HepG2 (cell line): ENCODE data around the gene MVK.

Experiments
- ERF ChIP-seq: IDR thresholded peaks from 2 replicates; pipeline ENCODE4 v1.6.1; 2018; ENCODE audit warnings: missing biosample characterization, missing genetic modification reagents
- GLI4 ChIP-seq: sonication (generic); formaldehyde crosslinking; IDR thresholded peaks from 2 replicates; pipeline ENCODE4 v1.5.1; 2020; ENCODE audit warnings: missing genetic modification reagents, mild to moderate bottlenecking, moderate library complexity, borderline replicate concordance
- POLR2AphosphoS5 ChIP-seq: IDR thresholded peaks from 2 replicates; pipeline ENCODE4 v1.6.1; 2012; ENCODE audit warnings: low read depth, low read length
- ZNF121 ChIP-seq: sonication (generic); formaldehyde crosslinking; IDR thresholded peaks from 2 replicates; pipeline ENCODE4 v1.5.0; 2020; ENCODE audit warnings: mild to moderate bottlenecking, missing genetic modification reagents
- ZNF501 ChIP-seq: sonication (generic); formaldehyde crosslinking; IDR thresholded peaks from 2 replicates; pipeline ENCODE4 v1.5.1; 2020; ENCODE audit warnings: mild to moderate bottlenecking, moderate library complexity, missing genetic modification reagents
- TF ChIP-seq, protein P1 (sequence below): sonication (generic); formaldehyde crosslinking; IDR thresholded peaks from 2 replicates; pipeline ENCODE4 v1.8.0; 2022; ENCODE audit warnings: missing genetic modification reagents, mild to moderate bottlenecking, borderline replicate concordance
- TF ChIP-seq, protein P2 (sequence below): sonication (generic); formaldehyde crosslinking; IDR thresholded peaks from 2 replicates; pipeline ENCODE4 v1.5.0; 2020; ENCODE audit warnings: mild to moderate bottlenecking, missing genetic modification reagents, moderate library complexity
- TF ChIP-seq, protein P3 (sequence below): sonication (generic); formaldehyde crosslinking; IDR thresholded peaks from 2 replicates; pipeline ENCODE4 v1.5.0; 2020; ENCODE audit warnings: missing genetic modification reagents
- TF ChIP-seq, protein P4 (sequence below), 2 experiments: sonication (generic) in 1 of 2; formaldehyde crosslinking in 1 of 2; IDR thresholded peaks; 2 replicates each; pipeline versions ENCODE4 v1.5.1 to v1.6.1; 2011 to 2020; ENCODE audit warnings: borderline replicate concordance in 1 of 2, low read depth in 1 of 2, low read length in 1 of 2, mild to moderate bottlenecking in 1 of 2, missing genetic modification reagents in 1 of 2, moderate library complexity in 1 of 2
- TF ChIP-seq, protein P5 (sequence below): IDR thresholded peaks from 2 replicates; pipeline ENCODE4 v1.6.1; 2012; ENCODE audit warnings: inconsistent platforms

DNA sequence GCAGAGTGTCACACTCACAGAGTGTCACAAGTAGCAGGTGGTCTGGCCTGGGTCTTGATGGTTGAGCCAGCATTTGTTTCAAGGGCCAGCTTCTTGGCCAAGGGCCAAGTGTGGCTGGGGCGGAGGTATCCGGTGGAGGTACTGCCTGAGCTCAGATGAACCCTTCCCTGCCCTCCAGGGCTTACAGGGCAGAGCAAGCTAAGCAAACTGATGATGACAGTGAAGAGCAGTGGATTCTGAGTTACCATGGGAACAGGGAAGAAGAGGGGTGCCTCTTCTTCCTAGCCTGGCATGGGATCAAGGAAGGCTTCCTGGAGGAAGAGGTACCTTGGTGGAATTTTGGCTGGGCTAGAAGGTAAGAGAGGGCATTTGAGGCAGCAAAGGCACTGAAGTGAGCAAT, 35.7 kb downstream of the MVK start:
- TF ChIP-seq, protein P1, sequence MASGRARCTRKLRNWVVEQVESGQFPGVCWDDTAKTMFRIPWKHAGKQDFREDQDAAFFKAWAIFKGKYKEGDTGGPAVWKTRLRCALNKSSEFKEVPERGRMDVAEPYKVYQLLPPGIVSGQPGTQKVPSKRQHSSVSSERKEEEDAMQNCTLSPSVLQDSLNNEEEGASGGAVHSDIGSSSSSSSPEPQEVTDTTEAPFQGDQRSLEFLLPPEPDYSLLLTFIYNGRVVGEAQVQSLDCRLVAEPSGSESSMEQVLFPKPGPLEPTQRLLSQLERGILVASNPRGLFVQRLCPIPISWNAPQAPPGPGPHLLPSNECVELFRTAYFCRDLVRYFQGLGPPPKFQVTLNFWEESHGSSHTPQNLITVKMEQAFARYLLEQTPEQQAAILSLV: no peak
- TF ChIP-seq, protein P2, sequence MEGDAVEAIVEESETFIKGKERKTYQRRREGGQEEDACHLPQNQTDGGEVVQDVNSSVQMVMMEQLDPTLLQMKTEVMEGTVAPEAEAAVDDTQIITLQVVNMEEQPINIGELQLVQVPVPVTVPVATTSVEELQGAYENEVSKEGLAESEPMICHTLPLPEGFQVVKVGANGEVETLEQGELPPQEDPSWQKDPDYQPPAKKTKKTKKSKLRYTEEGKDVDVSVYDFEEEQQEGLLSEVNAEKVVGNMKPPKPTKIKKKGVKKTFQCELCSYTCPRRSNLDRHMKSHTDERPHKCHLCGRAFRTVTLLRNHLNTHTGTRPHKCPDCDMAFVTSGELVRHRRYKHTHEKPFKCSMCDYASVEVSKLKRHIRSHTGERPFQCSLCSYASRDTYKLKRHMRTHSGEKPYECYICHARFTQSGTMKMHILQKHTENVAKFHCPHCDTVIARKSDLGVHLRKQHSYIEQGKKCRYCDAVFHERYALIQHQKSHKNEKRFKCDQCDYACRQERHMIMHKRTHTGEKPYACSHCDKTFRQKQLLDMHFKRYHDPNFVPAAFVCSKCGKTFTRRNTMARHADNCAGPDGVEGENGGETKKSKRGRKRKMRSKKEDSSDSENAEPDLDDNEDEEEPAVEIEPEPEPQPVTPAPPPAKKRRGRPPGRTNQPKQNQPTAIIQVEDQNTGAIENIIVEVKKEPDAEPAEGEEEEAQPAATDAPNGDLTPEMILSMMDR (CRISPR knock-in tag): no peak
- TF ChIP-seq, protein P3, sequence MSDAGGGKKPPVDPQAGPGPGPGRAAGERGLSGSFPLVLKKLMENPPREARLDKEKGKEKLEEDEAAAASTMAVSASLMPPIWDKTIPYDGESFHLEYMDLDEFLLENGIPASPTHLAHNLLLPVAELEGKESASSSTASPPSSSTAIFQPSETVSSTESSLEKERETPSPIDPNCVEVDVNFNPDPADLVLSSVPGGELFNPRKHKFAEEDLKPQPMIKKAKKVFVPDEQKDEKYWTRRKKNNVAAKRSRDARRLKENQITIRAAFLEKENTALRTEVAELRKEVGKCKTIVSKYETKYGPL (CRISPR knock-in tag): no peak
- TF ChIP-seq ERF (CRISPR knock-in tag): no peak
- TF ChIP-seq, protein P4, sequence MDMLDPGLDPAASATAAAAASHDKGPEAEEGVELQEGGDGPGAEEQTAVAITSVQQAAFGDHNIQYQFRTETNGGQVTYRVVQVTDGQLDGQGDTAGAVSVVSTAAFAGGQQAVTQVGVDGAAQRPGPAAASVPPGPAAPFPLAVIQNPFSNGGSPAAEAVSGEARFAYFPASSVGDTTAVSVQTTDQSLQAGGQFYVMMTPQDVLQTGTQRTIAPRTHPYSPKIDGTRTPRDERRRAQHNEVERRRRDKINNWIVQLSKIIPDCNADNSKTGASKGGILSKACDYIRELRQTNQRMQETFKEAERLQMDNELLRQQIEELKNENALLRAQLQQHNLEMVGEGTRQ (IDR thresholded peaks at IDR 0.05; ENCODE audit: low read depth, low read length): no peak
- TF ChIP-seq, protein P4 (CRISPR knock-in tag; IDR thresholded peaks at IDR 0.05; ENCODE audit: borderline replicate concordance): no peak
- no peak for TF ChIP-seq ZNF501
- TF ChIP-seq, protein P5, sequence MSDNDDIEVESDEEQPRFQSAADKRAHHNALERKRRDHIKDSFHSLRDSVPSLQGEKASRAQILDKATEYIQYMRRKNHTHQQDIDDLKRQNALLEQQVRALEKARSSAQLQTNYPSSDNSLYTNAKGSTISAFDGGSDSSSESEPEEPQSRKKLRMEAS: no peak
- no peak for TF ChIP-seq POLR2AphosphoS5
- no peak for TF ChIP-seq ZNF121
- no peak for TF ChIP-seq GLI4
